ENCODE measurements around the gene SIGLEC1. TPM values are rescaled to one million over a fixed set of nuclear protein-coding genes. Genes with fewer than 3 reads are reported as not detected.

Gene SIGLEC1
- total RNA-seq, 2 experiments from 2014 or later: not detected

DNA sequence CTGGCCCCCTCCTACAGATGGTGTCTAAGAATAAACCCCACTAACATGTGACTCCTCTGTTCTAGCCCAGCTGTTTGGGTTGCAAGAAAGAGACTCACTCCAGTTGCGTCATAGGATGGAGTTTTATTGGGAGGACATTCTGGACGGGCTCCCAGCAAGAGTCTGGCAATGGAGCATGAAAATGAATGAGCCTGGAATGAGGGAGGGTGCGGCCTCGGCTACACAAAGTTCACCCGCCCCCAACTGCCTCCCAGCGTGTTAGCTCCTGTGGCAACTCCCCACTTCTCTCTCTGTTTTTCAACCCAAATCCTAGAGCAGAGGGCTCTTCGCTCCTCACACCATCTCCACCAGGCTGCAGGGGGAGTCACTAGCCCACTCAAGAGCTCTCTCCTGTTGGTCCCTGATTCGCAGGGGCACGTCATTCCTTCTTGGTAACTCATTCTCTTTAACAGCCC, 25.5 kb downstream of the SIGLEC1 start:
- Mint-ChIP-seq H3K36me3 (ENCODE audit: low read depth) (no peaks in the 10 kb centered on the region), H3K4me1 (ENCODE audit: low read depth) (no peaks in the 10 kb centered on the region), H3K27me3 (peaks cover 14% of the 10 kb centered on the region), H3K9me3 (no peaks in the 10 kb centered on the region), H3K4me3 (no peak overlapping the region), H3K27ac (no peak overlapping the region)
- DNase-seq (no peak), ATAC-seq (no peak)
- intact Hi-C loops (cut with micrococcal nuclease): no loop called here
- CTCF ChIA-PET: interaction anchor here (1.6 to 2.8 kb wide), 3 partner anchors 9 to 24 kb away, joined by 5 to 13 read pairs (median 8); no protein-coding TSS in a partner anchor
- TF ChIP-seq, protein P1, sequence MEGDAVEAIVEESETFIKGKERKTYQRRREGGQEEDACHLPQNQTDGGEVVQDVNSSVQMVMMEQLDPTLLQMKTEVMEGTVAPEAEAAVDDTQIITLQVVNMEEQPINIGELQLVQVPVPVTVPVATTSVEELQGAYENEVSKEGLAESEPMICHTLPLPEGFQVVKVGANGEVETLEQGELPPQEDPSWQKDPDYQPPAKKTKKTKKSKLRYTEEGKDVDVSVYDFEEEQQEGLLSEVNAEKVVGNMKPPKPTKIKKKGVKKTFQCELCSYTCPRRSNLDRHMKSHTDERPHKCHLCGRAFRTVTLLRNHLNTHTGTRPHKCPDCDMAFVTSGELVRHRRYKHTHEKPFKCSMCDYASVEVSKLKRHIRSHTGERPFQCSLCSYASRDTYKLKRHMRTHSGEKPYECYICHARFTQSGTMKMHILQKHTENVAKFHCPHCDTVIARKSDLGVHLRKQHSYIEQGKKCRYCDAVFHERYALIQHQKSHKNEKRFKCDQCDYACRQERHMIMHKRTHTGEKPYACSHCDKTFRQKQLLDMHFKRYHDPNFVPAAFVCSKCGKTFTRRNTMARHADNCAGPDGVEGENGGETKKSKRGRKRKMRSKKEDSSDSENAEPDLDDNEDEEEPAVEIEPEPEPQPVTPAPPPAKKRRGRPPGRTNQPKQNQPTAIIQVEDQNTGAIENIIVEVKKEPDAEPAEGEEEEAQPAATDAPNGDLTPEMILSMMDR (IDR thresholded peaks at IDR 0.05): no peak
- POLR2A ChIA-PET: interaction anchor here (0.5 to 1.6 kb wide), 4 partner anchors 17 to 60 kb away, joined by 3 to 4 read pairs (median 3); no protein-coding TSS in a partner anchor

DNA sequence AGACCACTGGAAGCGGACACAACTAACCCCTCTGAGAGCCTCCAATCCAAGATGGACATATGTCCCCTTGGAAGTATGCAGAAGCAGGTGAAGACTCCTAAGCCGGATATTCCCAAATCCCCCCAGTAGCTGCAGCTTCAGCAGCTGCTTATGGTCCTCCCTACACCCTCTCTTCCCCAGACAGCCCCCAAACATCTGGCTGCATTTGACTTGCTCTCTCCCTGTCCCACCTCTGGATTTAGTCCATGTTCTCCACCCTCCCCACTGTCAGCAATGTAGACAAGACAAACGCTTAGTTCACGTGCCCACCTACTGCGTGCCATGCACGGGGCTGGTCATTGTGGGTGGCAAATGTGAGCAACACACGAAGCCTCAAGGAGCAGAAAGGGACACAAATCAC, 26.0 kb downstream of the SIGLEC1 start:
- ATAC-seq (no peak), DNase-seq (no peak)
- Mint-ChIP-seq H3K9me3 (no peaks in the 10 kb centered on the region), H3K36me3 (ENCODE audit: low read depth) (no peaks in the 10 kb centered on the region), H3K27me3 (peaks cover 17% of the 10 kb centered on the region), H3K4me3 (no peak overlapping the region), H3K27ac (no peak overlapping the region), H3K4me1 (ENCODE audit: low read depth) (no peaks in the 10 kb centered on the region)
- TF ChIP-seq, protein P1 (IDR thresholded peaks at IDR 0.05): no peak
- intact Hi-C loops (cut with micrococcal nuclease): no loop called here
- CTCF ChIA-PET: interaction anchor here (1.6 to 2.8 kb wide), 3 partner anchors 9 to 24 kb away, joined by 8 to 13 read pairs (median 11); no protein-coding TSS in a partner anchor
- POLR2A ChIA-PET: interaction anchor here (1.6 kb wide), 1 partner anchor 16 kb away, joined by 3 read pairs; no protein-coding TSS in a partner anchor

GRCh38 chr20:3685341-3685740, 27.1 kb downstream of the SIGLEC1 start:
- H3K27ac Mint-ChIP-seq: no peak overlapping the region
- H3K27me3 Mint-ChIP-seq: peaks cover 25% of the 10 kb centered on the region
- CTCF ChIA-PET: interaction anchor here (1.0 to 2.1 kb wide), 4 partner anchors 9 to 26 kb away, joined by 3 to 11 read pairs (median 5); no protein-coding TSS in a partner anchor
- ATAC-seq: no peak
- no peak for DNase-seq
- TF ChIP-seq, protein P1 (IDR thresholded peaks at IDR 0.05): no peak
- H3K4me3 Mint-ChIP-seq: no peak overlapping the region
- intact Hi-C loops (cut with micrococcal nuclease): no loop called here
- POLR2A ChIA-PET: no interaction called here
- H3K9me3 Mint-ChIP-seq: no peaks in the 10 kb centered on the region
- H3K4me1 Mint-ChIP-seq (ENCODE audit: low read depth): no peaks in the 10 kb centered on the region
- H3K36me3 Mint-ChIP-seq (ENCODE audit: low read depth): no peaks in the 10 kb centered on the region

DNA sequence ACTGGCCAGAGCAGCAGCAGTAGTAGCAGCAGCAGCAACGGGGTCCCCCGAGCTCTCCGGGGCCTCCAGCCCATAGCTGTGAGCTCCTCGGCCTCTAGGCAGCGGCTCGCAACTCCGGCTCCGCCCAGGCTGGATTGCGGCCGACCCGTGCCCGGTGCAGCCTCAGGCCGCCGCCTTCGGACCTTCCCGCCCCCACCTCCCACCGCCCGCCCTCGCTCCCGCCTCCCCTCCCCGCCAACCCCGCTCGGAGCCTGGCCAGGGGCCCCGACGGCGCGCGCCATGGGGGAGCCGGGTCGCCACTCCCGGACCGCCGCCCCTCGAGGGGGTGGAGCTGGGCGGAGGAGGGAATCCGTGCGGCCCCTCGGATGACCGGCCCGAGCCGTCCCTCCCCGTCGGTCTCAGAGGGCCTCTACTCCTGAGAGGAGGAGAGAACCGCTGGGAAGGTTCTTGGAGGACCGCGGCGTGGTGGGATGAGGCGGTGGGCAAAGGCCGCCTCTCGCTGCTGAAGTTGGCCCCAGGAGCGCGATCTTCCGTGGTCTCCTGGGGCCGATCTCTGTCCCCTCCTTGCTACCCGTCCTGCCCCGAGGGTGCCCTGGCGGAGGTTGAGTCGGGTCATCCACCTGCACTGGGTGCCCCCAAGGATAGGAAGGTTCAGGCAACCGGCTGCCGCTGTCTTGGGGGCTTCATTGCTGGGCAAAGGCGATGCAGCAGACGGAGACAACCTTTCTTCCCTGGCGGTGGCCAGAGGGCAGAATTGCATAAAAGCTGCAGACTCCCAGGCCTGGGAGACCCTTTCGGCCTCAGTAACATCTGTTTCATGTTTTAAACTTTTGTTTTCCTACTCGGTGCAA, 30.2 kb downstream of the SIGLEC1 start, which contains the start of gene ADAM33:
TSS of gene ADAM33 (minus strand) at position 80 of the 851 bp plus-strand sequence. CDS start at position 74, 6 bp downstream.
- DNase-seq: no peak
- ATAC-seq: no peak
- CTCF ChIA-PET: interaction anchor here (0.9 to 1.0 kb wide), 2 partner anchors 29 to 119 kb away, joined by 3 to 4 read pairs; no protein-coding TSS in a partner anchor
- peaks cover 33% of the 10 kb centered on the region for H3K27me3 Mint-ChIP-seq
- POLR2A ChIA-PET: no interaction called here
- intact Hi-C loops (cut with micrococcal nuclease): no loop called here
- H3K4me3 Mint-ChIP-seq: no peak within 1 kb of the TSS
- H3K27ac Mint-ChIP-seq: no peak within 1 kb of the TSS
- no peaks in the 10 kb centered on the region for H3K4me1 Mint-ChIP-seq (ENCODE audit: low read depth)
- no peaks in the 10 kb centered on the region for H3K36me3 Mint-ChIP-seq (ENCODE audit: low read depth)
- TF ChIP-seq, protein P1 (IDR thresholded peaks at IDR 0.05): no peak
- no peaks in the 10 kb centered on the region for H3K9me3 Mint-ChIP-seq
